Suprapubic skin (tissue), 3 donors: ENCODE measurements around the gene TMEM126B.

ENCODE experiments used
- POLR2A ChIP-seq, 2 donors: fragments of 450-650 bp; IDR thresholded peaks; one replicate each; pipeline ENCODE4 v1.6.1; 2017; ENCODE audit warnings: antibody characterized with exemption in 2 of 2, mild to moderate bottlenecking in 2 of 2, moderate library complexity in 2 of 2
- TF ChIP-seq, protein P1 (sequence below), 2 donors: fragments of 200-600 bp in 1 of 2; fragments of 450-650 bp in 1 of 2; sonication (generic) in 1 of 2; IDR thresholded peaks; one replicate each; pipeline ENCODE4 v1.5.1; 2016 to 2019; ENCODE audit warnings: antibody characterized with exemption in 2 of 2, mild to moderate bottlenecking in 1 of 2, moderate library complexity in 1 of 2

DNA sequence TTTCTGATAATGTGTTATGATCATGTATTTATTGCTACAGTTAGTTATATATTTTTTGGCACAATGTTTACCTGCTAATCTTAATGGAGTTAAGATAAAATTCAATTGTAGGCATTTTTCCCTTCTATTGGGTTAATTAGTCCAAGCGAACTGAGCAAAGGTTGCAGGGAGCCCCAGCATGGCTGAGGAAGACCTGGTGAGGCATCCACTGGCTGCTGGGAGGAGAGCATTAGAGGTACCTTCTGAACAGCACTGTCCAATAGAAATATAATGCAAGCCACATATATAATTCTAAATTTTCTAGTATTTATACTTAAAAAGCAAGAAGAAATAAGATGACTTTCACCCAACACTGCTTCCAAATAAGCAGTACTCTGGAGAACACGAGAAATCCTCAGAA, 18.7 kb downstream of the TMEM126B start:
- TF ChIP-seq, protein P1, sequence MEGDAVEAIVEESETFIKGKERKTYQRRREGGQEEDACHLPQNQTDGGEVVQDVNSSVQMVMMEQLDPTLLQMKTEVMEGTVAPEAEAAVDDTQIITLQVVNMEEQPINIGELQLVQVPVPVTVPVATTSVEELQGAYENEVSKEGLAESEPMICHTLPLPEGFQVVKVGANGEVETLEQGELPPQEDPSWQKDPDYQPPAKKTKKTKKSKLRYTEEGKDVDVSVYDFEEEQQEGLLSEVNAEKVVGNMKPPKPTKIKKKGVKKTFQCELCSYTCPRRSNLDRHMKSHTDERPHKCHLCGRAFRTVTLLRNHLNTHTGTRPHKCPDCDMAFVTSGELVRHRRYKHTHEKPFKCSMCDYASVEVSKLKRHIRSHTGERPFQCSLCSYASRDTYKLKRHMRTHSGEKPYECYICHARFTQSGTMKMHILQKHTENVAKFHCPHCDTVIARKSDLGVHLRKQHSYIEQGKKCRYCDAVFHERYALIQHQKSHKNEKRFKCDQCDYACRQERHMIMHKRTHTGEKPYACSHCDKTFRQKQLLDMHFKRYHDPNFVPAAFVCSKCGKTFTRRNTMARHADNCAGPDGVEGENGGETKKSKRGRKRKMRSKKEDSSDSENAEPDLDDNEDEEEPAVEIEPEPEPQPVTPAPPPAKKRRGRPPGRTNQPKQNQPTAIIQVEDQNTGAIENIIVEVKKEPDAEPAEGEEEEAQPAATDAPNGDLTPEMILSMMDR (IDR thresholded peaks at IDR 0.05), result no peak
- TF ChIP-seq POLR2A (IDR thresholded peaks at IDR 0.05), result no peak
